ENCODE measurements around the gene SOAT2. TPM values are rescaled to one million over a fixed set of nuclear protein-coding genes. Genes with fewer than 3 reads are reported as not detected.

The SOAT2 gene
- total RNA-seq, 1 donor from 2014 or later, result not detected

- no peak for TF ChIP-seq CTCF (IDR thresholded peaks at IDR 0.05)
- DNase-seq (no peak), ATAC-seq (ENCODE audit: low read depth) (no peak)
- intact Hi-C loops (cut with micrococcal nuclease), result no loop called here
- CTCF ChIA-PET, result no interaction called here
- Mint-ChIP-seq H3K27ac (no peak overlapping the region), H3K4me1 (no peaks in the 10 kb centered on the region), H3K27me3 (no peaks in the 10 kb centered on the region), H3K9me3 (no peaks in the 10 kb centered on the region), H3K4me3 (no peak overlapping the region), H3K36me3 (ENCODE audit: low read depth) (no peaks in the 10 kb centered on the region)
- POLR2A ChIA-PET, result no interaction called here
Observed at GRCh38 chr12:53118751-53119300, 15.5 kb downstream of the SOAT2 start.

GRCh38 chr12:53120685-53121525 is 17.6 kb downstream of the SOAT2 start:
- CTCF ChIA-PET, result no interaction called here

GRCh38 chr12:53122961-53123468 is 19.7 kb downstream of the SOAT2 start:
- no peaks in the 10 kb centered on the region for H3K36me3 Mint-ChIP-seq (ENCODE audit: low read depth)
- ATAC-seq (ENCODE audit: low read depth) (no peak), DNase-seq (no peak)
- H3K4me1 Mint-ChIP-seq, result no peaks in the 10 kb centered on the region
- ChIA-PET CTCF (no interaction called here), POLR2A (no interaction called here)
- H3K9me3 Mint-ChIP-seq, result no peaks in the 10 kb centered on the region
- H3K4me3 Mint-ChIP-seq, result no peak overlapping the region
- intact Hi-C loops (cut with micrococcal nuclease), result no loop called here
- peaks cover 4% of the 10 kb centered on the region for H3K27me3 Mint-ChIP-seq
- TF ChIP-seq CTCF (IDR thresholded peaks at IDR 0.05), result no peak
- H3K27ac Mint-ChIP-seq, result no peak overlapping the region

More at GRCh38 chr12:53120685-53121525, 17.6 kb downstream of the SOAT2 start:
- intact Hi-C loops (cut with micrococcal nuclease), result no loop called here
- no peaks in the 10 kb centered on the region for H3K27me3 Mint-ChIP-seq
- ATAC-seq (ENCODE audit: low read depth) (no peak), DNase-seq (no peak)
- no peak for TF ChIP-seq CTCF (IDR thresholded peaks at IDR 0.05)
- H3K36me3 Mint-ChIP-seq (ENCODE audit: low read depth), result no peaks in the 10 kb centered on the region
- H3K4me1 Mint-ChIP-seq, result no peaks in the 10 kb centered on the region
- POLR2A ChIA-PET, result no interaction called here
- no peak overlapping the region for H3K27ac Mint-ChIP-seq
- H3K4me3 Mint-ChIP-seq, result no peak overlapping the region
- no peaks in the 10 kb centered on the region for H3K9me3 Mint-ChIP-seq

- H3K27me3 Mint-ChIP-seq, result peaks cover 4% of the 10 kb centered on the region
- H3K4me3 Mint-ChIP-seq, result no peak overlapping the region
- ChIA-PET POLR2A (no interaction called here), CTCF (no interaction called here)
- no peaks in the 10 kb centered on the region for H3K4me1 Mint-ChIP-seq
- intact Hi-C loops (cut with micrococcal nuclease), result no loop called here
- no peaks in the 10 kb centered on the region for H3K9me3 Mint-ChIP-seq
- TF ChIP-seq CTCF (IDR thresholded peaks at IDR 0.05), result no peak
- ATAC-seq (ENCODE audit: low read depth) (no peak), DNase-seq (no peak)
- no peak overlapping the region for H3K27ac Mint-ChIP-seq
- no peaks in the 10 kb centered on the region for H3K36me3 Mint-ChIP-seq (ENCODE audit: low read depth)
Observed at GRCh38 chr12:53123578-53124351, 20.5 kb downstream of the SOAT2 start.

GRCh38 chr12:53124352-53124723 is 21.1 kb downstream of the SOAT2 start:
- no peak for DNase-seq
- Mint-ChIP-seq H3K9me3 (no peaks in the 10 kb centered on the region), H3K36me3 (ENCODE audit: low read depth) (no peaks in the 10 kb centered on the region), H3K27me3 (peaks cover 8% of the 10 kb centered on the region), H3K4me1 (no peaks in the 10 kb centered on the region), H3K27ac (no peak overlapping the region), H3K4me3 (no peak overlapping the region)
- ChIA-PET CTCF (no interaction called here), POLR2A (no interaction called here)
- intact Hi-C loops (cut with micrococcal nuclease), result no loop called here
- ATAC-seq (ENCODE audit: low read depth), result no peak
- TF ChIP-seq CTCF (IDR thresholded peaks at IDR 0.05), result no peak

Data from activated B cell treated with CpG ODN at 0.5 μM for 24 hours (primary cell).